Tibial artery (tissue), 4 donors: Measurements from ENCODE around the gene SLC12A6.
"Not testable (repeated sequence)": the region's sequence is repeated elsewhere in the genome, so short reads cannot be mapped to it uniquely, and the experiment has no call there.

Experiments used
- DNase-seq, 2 donors: peaks; one replicate each; pipeline ENCODE4 v3.0.0-alpha.2; 2019
- H3K27ac ChIP-seq, 2 donors: fragments of 200-600 bp; sonication (generic) in 1 of 2; 1 replicate in 1 of 2; 2 replicates in 1 of 2; pipeline ENCODE4 v1.5.1; 2018 to 2019; ENCODE audit warnings: mild to moderate bottlenecking in 1 of 2
- H3K27me3 ChIP-seq, 2 donors: fragments of 200-600 bp; sonication (generic) in 1 of 2; one replicate each; pipeline versions ENCODE4 v1.5.1 to v1.6.0; 2016 to 2019
- H3K36me3 ChIP-seq, 3 donors: fragments of 200-600 bp; sonication (generic) in 2 of 3; one replicate each; pipeline ENCODE4 v1.5.1; 2016 to 2019; ENCODE audit warnings: mild to moderate bottlenecking in 2 of 3
- H3K4me1 ChIP-seq, 4 donors: fragments of 200-600 bp; sonication (generic) in 2 of 4; 1 replicate in 3 of 4; 2 replicates in 1 of 4; pipeline ENCODE4 v1.5.1; 2016 to 2019
- H3K4me3 ChIP-seq, 2 donors: fragments of 200-600 bp; sonication (generic) in 1 of 2; 1 replicate in 1 of 2; 2 replicates in 1 of 2; pipeline ENCODE4 v1.5.1; 2018 to 2019; ENCODE audit warnings: mild to moderate bottlenecking in 2 of 2
- H3K9me3 ChIP-seq, 3 donors: fragments of 200-600 bp; sonication (generic) in 1 of 3; one replicate each; pipeline ENCODE4 v1.5.1; 2016 to 2019
- CTCF ChIP-seq, 2 experiments: fragments of 200-600 bp in 1 of 2; fragments of 450-650 bp in 1 of 2; IDR thresholded peaks; one replicate each; pipeline ENCODE4 v1.5.1; 2017 to 2019; ENCODE audit warnings: antibody characterized with exemption in 2 of 2, mild to moderate bottlenecking in 1 of 2, moderate library complexity in 1 of 2
- intact Hi-C: fragments of 100-400 bp; cut with DNase I; formaldehyde crosslinking; loops from one replicate; pipeline ENCODE4 v1.15.0; 2023; ENCODE audit warnings: low total_unique reads

The SLC12A6 gene

GRCh38 chr15:34203305-34203704, 134.3 kb downstream of the SLC12A6 start:
- no peak for TF ChIP-seq CTCF (IDR thresholded peaks at IDR 0.05)
- H3K27me3 ChIP-seq: no peaks in the 10 kb centered on the region
- no peaks in the 10 kb centered on the region for H3K9me3 ChIP-seq
- intact Hi-C loops: no loop called here
- no peak overlapping the region for H3K4me3 ChIP-seq
- H3K4me1 ChIP-seq: peaks cover 0 to 8% (median 4%) of the 10 kb centered on the region in 4 donors
- H3K36me3 ChIP-seq: peaks cover 0 to 8% (median 5%) of the 10 kb centered on the region in 3 donors
- H3K27ac ChIP-seq: no peak overlapping the region
- DNase-seq: no peak

- H3K4me3 ChIP-seq, H3K36me3 ChIP-seq, H3K4me1 ChIP-seq, H3K9me3 ChIP-seq, intact Hi-C loops, H3K27me3 ChIP-seq, DNase-seq, H3K27ac ChIP-seq: not testable (repeated sequence)
These were observed 144.3 kb downstream of the SLC12A6 start for GRCh38 chr15:34193272-34193671.

GRCh38 chr15:34188711-34189110, 148.9 kb downstream of the SLC12A6 start:
- no peak overlapping the region for H3K27ac ChIP-seq
- H3K4me1 ChIP-seq: peaks cover 0 to 9% (median 4%) of the 10 kb centered on the region in 4 donors
- H3K4me3 ChIP-seq: no peak overlapping the region
- no peak for TF ChIP-seq CTCF (IDR thresholded peaks at IDR 0.05)
- no peaks in the 10 kb centered on the region for H3K9me3 ChIP-seq
- DNase-seq: no peak
- no peaks in the 10 kb centered on the region for H3K27me3 ChIP-seq
- peaks cover 0 to 4% (median 0%) of the 10 kb centered on the region in 3 donors for H3K36me3 ChIP-seq
- intact Hi-C loops: no loop called here

GRCh38 chr15:34185666-34186065, 151.9 kb downstream of the SLC12A6 start:
- peaks cover 0 to 4% (median 0%) of the 10 kb centered on the region in 3 donors for H3K36me3 ChIP-seq
- no peak for TF ChIP-seq CTCF (IDR thresholded peaks at IDR 0.05)

GRCh38 chr15:34182942-34183341, 154.6 kb downstream of the SLC12A6 start:
- Histone ChIP-seq H3K9me3 (no peaks in the 10 kb centered on the region), H3K27ac (no peak overlapping the region), H3K4me1 (peaks cover 0 to 15% (median 4%) of the 10 kb centered on the region in 4 donors), H3K4me3 (no peak overlapping the region), H3K36me3 (peaks cover 0 to 4% (median 0%) of the 10 kb centered on the region in 3 donors), H3K27me3 (no peaks in the 10 kb centered on the region)
- no peak for TF ChIP-seq CTCF (IDR thresholded peaks at IDR 0.05)
- DNase-seq: no peak
- intact Hi-C loops: no loop called here

More at GRCh38 chr15:34185666-34186065, 151.9 kb downstream of the SLC12A6 start:
- H3K9me3 ChIP-seq: no peaks in the 10 kb centered on the region
- DNase-seq: no peak
- H3K27me3 ChIP-seq: no peaks in the 10 kb centered on the region
- intact Hi-C loops: no loop called here
- no peak overlapping the region for H3K27ac ChIP-seq
- H3K4me3 ChIP-seq: no peak overlapping the region
- H3K4me1 ChIP-seq: peaks cover 0 to 17% (median 8%) of the 10 kb centered on the region in 4 donors
